Adipocyte (in vitro differentiated cells): ENCODE data around the gene DRD2.

Source experiments
- DNase-seq: peaks from one replicate; pipeline ENCODE4 v3.0.0-alpha.2; 2015; ENCODE audit warnings: low read depth
- H3K27me3 ChIP-seq: replicated peaks from 2 replicates; pipeline ENCODE4 v1.7.0; 2013; ENCODE audit warnings: mild to moderate bottlenecking, low read length, moderate library complexity; ENCODE audit not compliant: control insufficient read depth, insufficient read depth
- H3K36me3 ChIP-seq: 2 replicates; pipeline ENCODE4 v1.7.0; 2013; ENCODE audit warnings: low read length, mild to moderate bottlenecking, moderate library complexity; ENCODE audit not compliant: control insufficient read depth, insufficient read depth, severe bottlenecking
- H3K4me1 ChIP-seq: 2 replicates; pipeline ENCODE4 v1.7.0; 2013; ENCODE audit warnings: mild to moderate bottlenecking, low read length, moderate library complexity; ENCODE audit not compliant: control insufficient read depth, insufficient read depth
- H3K4me3 ChIP-seq: 2 replicates; pipeline ENCODE4 v1.7.0; 2013; ENCODE audit warnings: mild to moderate bottlenecking, low read length, moderate library complexity
- H3K9ac ChIP-seq: 2 replicates; pipeline ENCODE4 v1.7.0; 2013; ENCODE audit warnings: mild to moderate bottlenecking, low read length, moderate library complexity
- H3K9me3 ChIP-seq: 2 replicates; pipeline ENCODE4 v1.7.0; 2013; ENCODE audit warnings: mild to moderate bottlenecking, low read length, moderate library complexity; ENCODE audit not compliant: control insufficient read depth

The DRD2 gene

DNA sequence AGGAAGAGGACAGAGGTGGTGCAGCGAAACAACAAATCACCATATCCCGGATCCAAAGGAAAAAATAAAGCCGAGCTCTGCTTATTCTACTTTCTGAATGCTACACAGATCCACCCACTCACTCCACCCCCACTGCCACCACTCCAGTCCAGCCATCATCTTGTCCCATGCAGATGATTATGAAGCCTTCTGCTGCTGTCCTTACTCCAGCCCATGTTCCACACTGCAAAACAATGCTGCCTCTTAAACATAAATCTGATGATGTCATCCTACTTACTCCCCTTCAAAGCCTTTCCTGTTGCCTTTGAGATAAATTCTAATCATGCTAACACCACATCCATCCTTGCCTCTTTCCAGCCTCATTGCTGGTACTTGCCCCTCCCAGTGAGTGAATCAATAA lies 6.5 kb upstream of the DRD2 start:
- H3K36me3 ChIP-seq: no peaks in the 10 kb centered on the region
- no peaks in the 10 kb centered on the region for H3K4me1 ChIP-seq
- H3K4me3 ChIP-seq: no peak overlapping the region
- H3K27me3 ChIP-seq: peaks cover 28% of the 10 kb centered on the region
- no peak overlapping the region for H3K9ac ChIP-seq
- DNase-seq: no peak
- H3K9me3 ChIP-seq: no peaks in the 10 kb centered on the region

DNA sequence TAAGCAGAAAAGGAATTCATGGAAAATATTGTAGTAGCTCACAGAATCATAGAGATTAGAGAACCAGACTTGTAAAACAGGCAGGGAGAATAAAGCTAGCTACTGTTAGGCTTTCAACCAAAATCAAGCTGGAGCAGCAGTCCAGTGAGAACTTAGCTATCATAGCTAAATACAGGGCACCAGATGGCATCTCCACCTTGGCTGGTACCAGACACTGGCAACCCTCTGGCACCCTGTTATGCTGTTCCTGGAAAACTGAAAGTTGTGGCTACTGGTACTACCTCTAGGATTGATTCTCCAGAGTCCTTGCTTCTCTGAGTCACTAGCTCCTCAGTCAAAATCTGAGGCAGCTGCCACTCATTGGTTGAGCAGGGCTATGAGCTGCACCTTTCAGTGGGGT lies 6.0 kb upstream of the DRD2 start:
- H3K36me3 ChIP-seq: no peaks in the 10 kb centered on the region
- no peak for DNase-seq
- H3K4me1 ChIP-seq: no peaks in the 10 kb centered on the region
- H3K27me3 ChIP-seq: peaks cover 32% of the 10 kb centered on the region
- H3K9me3 ChIP-seq: no peaks in the 10 kb centered on the region
- H3K9ac ChIP-seq: no peak overlapping the region
- H3K4me3 ChIP-seq: no peak overlapping the region

DNA sequence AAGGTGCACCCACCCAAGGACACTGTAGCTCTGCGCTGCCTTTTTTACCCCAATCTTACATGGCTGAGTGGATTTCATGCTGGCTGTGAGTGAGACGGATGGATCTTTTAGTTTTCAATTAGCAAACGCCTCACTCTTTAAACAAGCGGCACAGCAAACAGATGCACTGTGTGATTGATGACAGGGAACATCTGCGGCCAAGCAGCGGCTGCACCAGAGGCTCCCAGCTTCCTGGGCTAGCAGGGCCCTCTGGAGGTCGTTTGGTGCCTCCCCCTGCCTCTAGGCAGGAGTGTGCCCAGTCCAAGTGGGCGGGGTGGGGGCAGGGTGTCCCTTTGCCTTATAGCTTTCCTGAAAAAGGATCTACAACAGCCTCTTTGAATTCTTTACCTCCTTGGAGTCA lies 2.1 kb upstream of the DRD2 start:
- Histone ChIP-seq H3K27me3 (peaks cover 62% of the 10 kb centered on the region), H3K9me3 (no peaks in the 10 kb centered on the region), H3K4me1 (no peaks in the 10 kb centered on the region), H3K9ac (no peak overlapping the region), H3K4me3 (no peak overlapping the region), H3K36me3 (no peaks in the 10 kb centered on the region)
- no peak for DNase-seq

DNA sequence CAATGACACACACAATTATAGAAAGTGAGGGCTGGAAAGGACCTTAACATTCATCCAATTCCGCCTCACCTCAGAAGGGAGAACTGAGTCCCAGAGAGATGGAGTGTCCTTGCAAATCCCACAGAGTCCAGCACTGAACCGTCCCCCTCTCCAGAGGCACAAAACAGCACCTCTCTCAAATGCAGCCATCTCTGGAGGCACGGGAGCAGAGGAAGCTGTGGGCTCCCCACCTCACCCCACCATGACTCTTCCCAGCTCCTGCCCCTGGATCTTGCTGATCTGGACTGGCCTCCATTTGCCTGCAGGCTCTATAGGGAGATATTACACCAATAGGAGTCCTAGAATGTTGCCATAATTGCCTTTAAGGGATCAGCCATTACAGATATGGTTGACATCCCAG lies 1.4 kb upstream of the DRD2 start:
- Histone ChIP-seq H3K4me1 (no peaks in the 10 kb centered on the region), H3K9me3 (no peaks in the 10 kb centered on the region), H3K9ac (no peak overlapping the region), H3K36me3 (no peaks in the 10 kb centered on the region), H3K27me3 (peaks cover 65% of the 10 kb centered on the region), H3K4me3 (no peak overlapping the region)
- no peak for DNase-seq

DNA sequence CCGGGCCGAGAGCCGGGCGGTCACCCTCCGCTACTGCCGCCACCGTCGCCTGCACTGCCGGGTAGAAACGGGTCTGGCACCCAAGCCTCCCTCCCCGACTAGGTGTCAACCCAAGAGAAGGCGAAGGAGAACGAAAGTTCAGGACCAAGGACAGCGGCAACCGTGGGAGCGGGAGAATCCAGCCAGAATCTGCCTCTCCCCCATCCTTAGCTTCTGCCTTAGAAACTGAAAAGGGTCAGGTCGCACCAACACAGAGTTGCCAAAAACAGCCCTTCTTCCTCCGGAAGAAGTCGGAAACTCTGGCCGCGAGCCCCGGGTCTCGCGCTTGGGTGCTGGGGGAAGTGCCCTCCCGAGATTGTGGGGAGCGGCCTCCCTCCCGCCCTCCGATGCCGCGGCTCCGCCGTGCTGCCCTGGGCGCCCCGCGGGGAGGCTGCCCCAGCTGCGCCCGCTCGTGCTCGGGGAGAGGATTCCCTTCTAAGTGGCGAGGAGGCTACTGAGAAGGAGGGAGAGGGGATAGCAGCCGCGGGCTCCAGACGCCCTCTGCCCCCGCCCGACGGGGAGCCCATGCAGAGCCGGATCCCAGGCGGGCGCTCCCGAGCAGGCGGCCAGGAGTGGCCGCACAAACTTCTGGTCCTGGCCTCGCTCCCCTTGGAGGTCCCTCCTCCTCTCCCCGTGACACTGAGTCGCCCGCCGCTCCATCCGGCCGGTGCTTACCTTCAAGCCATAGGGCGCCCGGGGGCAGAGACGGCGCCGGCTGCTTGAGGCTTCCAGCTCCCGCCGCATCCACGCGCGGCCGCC lies 637 bp downstream of the DRD2 start:
- Histone ChIP-seq H3K4me3 (no peak overlapping the region), H3K9me3 (no peaks in the 10 kb centered on the region), H3K36me3 (no peaks in the 10 kb centered on the region), H3K4me1 (no peaks in the 10 kb centered on the region), H3K9ac (no peak overlapping the region), H3K27me3 (peaks cover 76% of the 10 kb centered on the region)
- DNase-seq: peak; percentile 83

DNA sequence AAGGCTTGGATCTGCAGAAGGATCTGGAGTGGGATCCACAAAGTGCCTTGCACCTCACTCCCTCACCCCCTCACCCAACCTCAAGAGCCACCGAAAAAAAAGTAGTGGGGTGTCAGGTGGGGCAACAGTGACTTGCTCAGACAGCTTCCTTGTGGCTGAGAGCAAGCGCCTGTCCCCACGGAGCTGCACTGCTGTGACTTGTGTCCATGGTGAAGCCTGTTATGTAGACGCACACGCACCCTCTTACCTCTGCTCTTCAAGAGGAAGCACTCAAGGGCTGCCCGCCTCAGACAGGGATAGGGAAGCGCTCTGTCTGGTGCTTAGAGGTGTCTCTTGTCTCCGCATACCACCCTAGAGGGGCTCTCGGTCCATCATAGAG lies 1.2 kb downstream of the DRD2 start:
- Histone ChIP-seq H3K9me3 (no peaks in the 10 kb centered on the region), H3K27me3 (peaks cover 77% of the 10 kb centered on the region), H3K4me3 (no peak overlapping the region), H3K4me1 (no peaks in the 10 kb centered on the region), H3K36me3 (no peaks in the 10 kb centered on the region), H3K9ac (no peak overlapping the region)
- DNase-seq: no peak

DNA sequence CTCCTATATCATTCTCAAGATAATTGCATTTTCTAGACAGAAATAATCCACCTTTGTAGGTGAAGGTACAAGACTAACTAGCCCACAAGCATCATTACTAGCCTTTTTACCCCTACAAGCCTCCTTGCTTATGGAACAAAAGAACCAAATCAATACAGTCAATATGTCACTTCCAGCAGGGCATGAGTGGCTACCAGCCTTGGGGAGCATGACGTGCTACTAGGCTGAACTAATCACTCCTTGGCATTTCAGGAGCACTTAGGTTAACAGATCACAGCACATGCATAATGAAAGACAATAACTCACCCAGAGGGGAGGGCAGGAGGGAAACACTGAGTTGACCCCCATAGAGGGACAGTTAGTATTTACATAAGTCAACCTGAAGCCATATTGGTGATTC lies 2.7 kb downstream of the DRD2 start:
- Histone ChIP-seq H3K9me3 (no peaks in the 10 kb centered on the region), H3K4me3 (no peak overlapping the region), H3K27me3 (peaks cover 75% of the 10 kb centered on the region), H3K9ac (no peak overlapping the region), H3K4me1 (no peaks in the 10 kb centered on the region), H3K36me3 (no peaks in the 10 kb centered on the region)
- no peak for DNase-seq

DNA sequence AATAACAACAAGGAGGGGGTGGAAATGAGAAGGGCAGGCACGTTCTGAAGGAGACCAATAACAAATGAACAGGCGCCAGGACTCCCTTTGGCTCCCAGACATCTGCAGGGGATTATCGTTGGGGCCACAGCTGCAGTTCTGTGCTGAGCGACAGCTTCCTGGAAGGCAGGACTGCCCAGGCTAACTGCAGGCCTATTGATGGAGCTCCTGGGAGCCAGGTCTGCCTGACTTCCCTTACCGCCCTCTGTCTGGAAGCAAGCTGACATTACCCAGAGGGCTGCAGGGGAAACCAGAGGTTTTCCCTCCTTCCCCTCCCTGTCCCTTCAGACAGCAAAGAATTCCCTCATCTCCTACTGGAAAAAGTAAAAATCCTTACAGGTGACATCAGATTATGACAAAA lies 5.0 kb downstream of the DRD2 start:
- DNase-seq: no peak
- H3K27me3 ChIP-seq: peaks cover 78% of the 10 kb centered on the region
- no peaks in the 10 kb centered on the region for H3K4me1 ChIP-seq
- no peaks in the 10 kb centered on the region for H3K36me3 ChIP-seq
- H3K9me3 ChIP-seq: no peaks in the 10 kb centered on the region
- H3K9ac ChIP-seq: no peak overlapping the region
- no peak overlapping the region for H3K4me3 ChIP-seq

DNA sequence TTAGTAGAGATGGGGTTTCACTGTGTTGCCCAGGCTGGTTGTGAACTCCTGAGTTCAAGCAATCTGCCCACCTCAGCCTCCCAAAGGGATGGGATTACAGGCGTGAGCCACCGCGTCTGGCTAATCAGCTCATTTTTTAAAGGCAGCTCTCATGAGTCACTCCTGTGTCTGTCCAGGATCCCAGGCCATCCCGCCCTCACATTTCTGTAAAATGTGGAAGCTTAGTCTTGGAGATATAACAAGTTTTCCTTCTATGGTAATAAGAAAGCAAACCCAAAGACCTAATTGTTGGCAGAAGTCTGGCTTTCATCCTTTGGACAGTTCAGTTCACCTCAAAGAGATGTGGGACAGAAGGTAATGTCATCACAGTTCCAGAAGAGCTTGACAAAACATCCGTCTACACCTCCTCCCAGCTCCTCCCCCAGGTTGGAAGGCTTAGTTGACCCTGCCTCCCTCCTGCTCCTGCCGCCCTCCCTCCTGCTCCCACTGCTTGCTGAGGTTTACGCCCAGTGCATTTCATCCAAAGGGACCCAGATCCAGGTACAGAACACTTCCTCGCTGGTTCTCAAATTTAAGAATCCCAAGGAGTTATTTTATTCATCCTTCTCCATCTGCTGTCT lies 6.4 kb downstream of the DRD2 start:
- Histone ChIP-seq H3K27me3 (peaks cover 82% of the 10 kb centered on the region), H3K36me3 (no peaks in the 10 kb centered on the region), H3K4me1 (no peaks in the 10 kb centered on the region), H3K9me3 (no peaks in the 10 kb centered on the region), H3K4me3 (no peak overlapping the region), H3K9ac (no peak overlapping the region)
- DNase-seq: no peak

DNA sequence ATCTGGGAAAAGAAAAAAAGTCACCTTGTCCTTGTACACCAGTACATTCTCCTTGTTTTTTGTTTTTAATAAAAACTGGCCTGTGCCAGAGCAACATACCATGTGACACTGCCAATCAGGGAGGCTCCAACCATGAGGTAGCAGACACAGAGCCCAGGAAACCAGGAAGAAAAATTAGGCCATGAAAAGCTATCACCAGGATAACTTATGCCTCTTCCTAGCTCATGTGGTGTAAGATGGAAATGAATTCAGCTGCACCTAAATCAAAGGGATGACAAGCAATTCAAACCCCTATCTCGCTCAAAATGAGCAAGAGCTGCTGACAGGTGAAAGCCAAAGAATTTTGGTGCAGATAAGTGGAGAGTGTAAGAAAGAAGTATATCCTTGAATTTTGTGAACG lies 7.7 kb downstream of the DRD2 start:
- no peaks in the 10 kb centered on the region for H3K36me3 ChIP-seq
- H3K4me1 ChIP-seq: no peaks in the 10 kb centered on the region
- no peak for DNase-seq
- no peaks in the 10 kb centered on the region for H3K9me3 ChIP-seq
- no peak overlapping the region for H3K9ac ChIP-seq
- no peak overlapping the region for H3K4me3 ChIP-seq
- peaks cover 81% of the 10 kb centered on the region for H3K27me3 ChIP-seq

DNA sequence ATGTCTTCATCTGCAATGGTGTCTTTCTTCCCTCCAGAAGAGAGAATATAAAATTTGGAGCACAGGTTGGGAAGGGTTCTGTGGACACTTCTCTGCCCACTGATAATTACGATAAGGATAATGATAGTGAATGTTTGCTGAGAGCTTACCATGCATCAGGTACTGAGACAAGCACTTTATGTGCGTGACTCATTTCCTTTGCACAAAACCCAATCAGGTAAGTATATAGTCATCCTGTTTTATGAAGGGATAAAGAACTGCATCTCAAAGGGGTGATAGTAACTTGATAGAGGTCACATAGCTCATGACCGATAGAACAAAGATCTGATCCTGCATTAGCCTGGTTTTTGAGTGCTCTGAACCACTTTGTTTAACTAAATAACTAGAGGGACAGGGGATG lies 9.4 kb downstream of the DRD2 start:
- no peak overlapping the region for H3K9ac ChIP-seq
- H3K36me3 ChIP-seq: no peaks in the 10 kb centered on the region
- H3K4me3 ChIP-seq: no peak overlapping the region
- H3K4me1 ChIP-seq: no peaks in the 10 kb centered on the region
- no peak for DNase-seq
- H3K9me3 ChIP-seq: no peaks in the 10 kb centered on the region
- H3K27me3 ChIP-seq: peaks cover 75% of the 10 kb centered on the region

DNA sequence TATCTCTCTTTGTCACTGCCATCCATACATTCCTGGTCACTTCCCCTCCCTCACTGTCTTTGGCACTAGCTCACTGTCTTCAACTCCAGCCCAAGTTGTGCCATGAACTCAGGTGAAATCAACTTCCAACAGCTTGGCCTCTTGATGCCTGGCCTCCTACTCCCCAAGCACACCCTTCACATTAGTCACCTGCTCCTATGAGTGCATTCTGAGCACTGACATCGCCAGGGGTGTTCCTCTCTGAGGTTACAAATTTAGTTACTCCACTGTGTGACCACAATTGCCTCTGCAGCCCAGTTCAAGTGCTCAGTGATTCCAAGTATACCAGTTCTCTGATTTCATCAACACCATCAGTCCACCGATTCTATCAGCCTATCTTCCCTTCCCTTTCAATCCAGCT lies 10.8 kb downstream of the DRD2 start:
- H3K36me3 ChIP-seq: no peaks in the 10 kb centered on the region
- H3K9ac ChIP-seq: no peak overlapping the region
- H3K4me1 ChIP-seq: no peaks in the 10 kb centered on the region
- DNase-seq: no peak
- H3K9me3 ChIP-seq: no peaks in the 10 kb centered on the region
- peaks cover 74% of the 10 kb centered on the region for H3K27me3 ChIP-seq
- no peak overlapping the region for H3K4me3 ChIP-seq
